DOHH2 (cell line): ENCODE measurements around the gene MTOR.

Source experiments
- H3F3A ChIP-seq: fragments of 200-600 bp; sonication (generic), shearing (Covaris generic); 2 replicates; pipeline ENCODE4 v1.6.0; 2016; ENCODE audit warnings: antibody characterized with exemption, mild to moderate bottlenecking; ENCODE audit not compliant: control insufficient read depth, insufficient read depth
- H3K27ac ChIP-seq: fragments of 200-600 bp; sonication (generic); 2 replicates; pipeline ENCODE4 v1.5.1; 2014; ENCODE audit warnings: low read depth, mild to moderate bottlenecking, low read length, moderate library complexity
- H3K27me3 ChIP-seq: fragments of 200-600 bp; sonication (generic); 2 replicates; pipeline ENCODE4 v1.6.1; 2014; ENCODE audit warnings: mild to moderate bottlenecking, low read length, mixed read lengths; ENCODE audit not compliant: control insufficient read depth
- H3K36me3 ChIP-seq: fragments of 200-600 bp; sonication (generic); 2 replicates; pipeline ENCODE4 v1.6.1; 2014; ENCODE audit warnings: mild to moderate bottlenecking, low read length, moderate library complexity, mixed read lengths; ENCODE audit not compliant: control insufficient read depth
- H3K4me1 ChIP-seq: fragments of 200-600 bp; sonication (generic); 2 replicates; pipeline ENCODE4 v1.6.1; 2014; ENCODE audit warnings: mild to moderate bottlenecking, low read length, mixed read lengths; ENCODE audit not compliant: control insufficient read depth
- H3K4me2 ChIP-seq: fragments of 200-600 bp; sonication (generic); 2 replicates; pipeline ENCODE4 v1.6.0; 2014; ENCODE audit warnings: mild to moderate bottlenecking, low read length, moderate library complexity
- H3K4me3 ChIP-seq: fragments of 200-600 bp; sonication (generic); 2 replicates; pipeline ENCODE4 v1.5.1; 2014; ENCODE audit warnings: mild to moderate bottlenecking, low read length, mixed read lengths
- H3K79me2 ChIP-seq: fragments of 200-600 bp; sonication (generic); 2 replicates; pipeline ENCODE4 v1.6.1; 2014; ENCODE audit warnings: mild to moderate bottlenecking, low read length, mixed read lengths; ENCODE audit not compliant: control insufficient read depth
- H3K9me2 ChIP-seq: fragments of 200-600 bp; sonication (generic); replicated peaks from 2 replicates; pipeline ENCODE4 v1.6.1; 2014; ENCODE audit warnings: mild to moderate bottlenecking, low read length, mixed read lengths; ENCODE audit not compliant: control insufficient read depth
- H3K9me3 ChIP-seq: fragments of 200-600 bp; sonication (generic); 2 replicates; pipeline ENCODE4 v1.6.1; 2014; ENCODE audit warnings: antibody characterized with exemption, low read length, mixed read lengths; ENCODE audit not compliant: control insufficient read depth, insufficient read depth
- H4K20me1 ChIP-seq: fragments of 200-600 bp; sonication (generic); 2 replicates; pipeline ENCODE4 v1.6.0; 2014; ENCODE audit warnings: low read depth, mild to moderate bottlenecking, antibody characterized with exemption, low read length, moderate library complexity; ENCODE audit not compliant: control insufficient read depth, insufficient read depth
- CTCF ChIP-seq: fragments of 200-600 bp; sonication (generic); IDR thresholded peaks from one replicate; pipeline ENCODE4 v1.5.1; 2014; ENCODE audit warnings: antibody characterized with exemption, mild to moderate bottlenecking, low read depth, low read length; ENCODE audit not compliant: poor library complexity, severe bottlenecking
- EZH2phosphoT487 ChIP-seq: fragments of 200-600 bp; sonication (generic); IDR thresholded peaks from 2 replicates; pipeline ENCODE4 v1.6.1; 2017; ENCODE audit warnings: borderline replicate concordance, mild to moderate bottlenecking, antibody characterized with exemption, low read length, moderate library complexity, mixed read lengths

Gene MTOR

GRCh38 chr1:11150326-11150725, 112.0 kb downstream of the MTOR start:
- Histone ChIP-seq H3K4me1 (no peaks in the 10 kb centered on the region), H3K9me2 (no peaks in the 10 kb centered on the region), H3K79me2 (no peaks in the 10 kb centered on the region), H3K36me3 (peaks cover 72% of the 10 kb centered on the region), H3K4me2 (no peak overlapping the region), H3K27me3 (no peaks in the 10 kb centered on the region), H3K27ac (no peak overlapping the region), H3K9me3 (no peaks in the 10 kb centered on the region), H3F3A (no peaks in the 10 kb centered on the region), H3K4me3 (no peak overlapping the region), H4K20me1 (no peaks in the 10 kb centered on the region; the same call in 1 of the 2 replicates)
- TF ChIP-seq EZH2phosphoT487: no peak
- TF ChIP-seq CTCF: no peak

- TF ChIP-seq CTCF: no peak
- H3K9me2 ChIP-seq: no peaks in the 10 kb centered on the region
- no peaks in the 10 kb centered on the region for H3K9me3 ChIP-seq
- H3K79me2 ChIP-seq: no peaks in the 10 kb centered on the region
- no peak overlapping the region for H3K27ac ChIP-seq
- H3K4me2 ChIP-seq: no peak overlapping the region
- H3K27me3 ChIP-seq: no peaks in the 10 kb centered on the region
- H3F3A ChIP-seq: no peaks in the 10 kb centered on the region
- H3K4me3 ChIP-seq: no peak overlapping the region
- no peaks in the 10 kb centered on the region for H3K4me1 ChIP-seq
- peaks cover 78% of the 10 kb centered on the region for H3K36me3 ChIP-seq
- H4K20me1 ChIP-seq: no peaks in the 10 kb centered on the region; the same call in 1 of the 2 replicates
Measured at GRCh38 chr1:11147197-11147770, 115.1 kb downstream of the MTOR start.

GRCh38 chr1:11145741-11146140, 116.6 kb downstream of the MTOR start:
- no peak overlapping the region for H3K4me3 ChIP-seq
- H4K20me1 ChIP-seq: no peaks in the 10 kb centered on the region
- H3K9me3 ChIP-seq: no peaks in the 10 kb centered on the region
- no peak overlapping the region for H3K4me2 ChIP-seq
- TF ChIP-seq CTCF (no peak), EZH2phosphoT487 (no peak)
- H3F3A ChIP-seq: no peaks in the 10 kb centered on the region
- no peak overlapping the region for H3K27ac ChIP-seq
- H3K36me3 ChIP-seq: peaks cover 68% of the 10 kb centered on the region
- no peaks in the 10 kb centered on the region for H3K79me2 ChIP-seq
- no peaks in the 10 kb centered on the region for H3K4me1 ChIP-seq
- H3K27me3 ChIP-seq: no peaks in the 10 kb centered on the region
- H3K9me2 ChIP-seq: no peaks in the 10 kb centered on the region
